ENCODE measurements around the gene CACNG7. TPM values are rescaled to one million over a fixed set of nuclear protein-coding genes. Genes with fewer than 3 reads are reported as not detected.

The CACNG7 gene
- total RNA-seq, 4 donors from 2014 or later = 1.0 TPM; not detected in 3

- Histone ChIP-seq H3K4me1 (peaks cover 0 to 11% of the 10 kb centered on the region in 2 donors), H3K4me3 (no peak overlapping the region), H3K36me3 (no peaks in the 10 kb centered on the region), H3K27ac (no peak overlapping the region), H3K9me3 (no peaks in the 10 kb centered on the region), H3K27me3 (peaks cover 4 to 36% of the 10 kb centered on the region in 2 donors)
- TF ChIP-seq CTCF (IDR thresholded peaks at IDR 0.05) = no peak
- no peak for TF ChIP-seq POLR2A (IDR thresholded peaks at IDR 0.05)
- intact Hi-C loops (cut with DNase I; ENCODE audit: low total_unique reads) = no loop called here
- no peak for DNase-seq
These were observed 72.4 kb downstream of the CACNG7 start for GRCh38 chr19:53981376-53981951.

- no peak overlapping the region for H3K4me3 ChIP-seq
- H3K9me3 ChIP-seq = no peaks in the 10 kb centered on the region
- intact Hi-C loops (cut with DNase I; ENCODE audit: low total_unique reads) = no loop called here
- H3K36me3 ChIP-seq = no peaks in the 10 kb centered on the region
- DNase-seq = no peak
- peaks cover 4 to 36% of the 10 kb centered on the region in 2 donors for H3K27me3 ChIP-seq
- no peak for TF ChIP-seq POLR2A (IDR thresholded peaks at IDR 0.05)
- no peak for TF ChIP-seq CTCF (IDR thresholded peaks at IDR 0.05)
- H3K4me1 ChIP-seq = peaks cover 0 to 11% of the 10 kb centered on the region in 2 donors
- H3K27ac ChIP-seq = peak overlapping the region in 1 of 2 donors; percentile 1
These were observed 72.9 kb downstream of the CACNG7 start for GRCh38 chr19:53982001-53982451.

- Histone ChIP-seq H3K36me3 (no peaks in the 10 kb centered on the region), H3K4me1 (peaks cover 0 to 11% of the 10 kb centered on the region in 2 donors), H3K27ac (no peak overlapping the region), H3K27me3 (peaks cover 4 to 35% of the 10 kb centered on the region in 2 donors), H3K4me3 (no peak overlapping the region), H3K9me3 (no peaks in the 10 kb centered on the region)
- peak; percentile 22 to 27 for DNase-seq
- intact Hi-C loops (cut with DNase I; ENCODE audit: low total_unique reads) = no loop called here
- no peak for TF ChIP-seq POLR2A (IDR thresholded peaks at IDR 0.05)
- no peak for TF ChIP-seq CTCF (IDR thresholded peaks at IDR 0.05)
These were observed 73.5 kb downstream of the CACNG7 start for GRCh38 chr19:53982611-53983010.

- DNase-seq = no peak
- H3K4me1 ChIP-seq = peaks cover 0 to 11% of the 10 kb centered on the region in 2 donors
- no peaks in the 10 kb centered on the region for H3K9me3 ChIP-seq
- H3K36me3 ChIP-seq = no peaks in the 10 kb centered on the region
- TF ChIP-seq POLR2A (IDR thresholded peaks at IDR 0.05) (no peak), CTCF (IDR thresholded peaks at IDR 0.05) (no peak)
- peaks cover 4 to 26% of the 10 kb centered on the region in 2 donors for H3K27me3 ChIP-seq
- no peak overlapping the region for H3K27ac ChIP-seq
- intact Hi-C loops (cut with DNase I; ENCODE audit: low total_unique reads) = no loop called here
- H3K4me3 ChIP-seq = no peak overlapping the region
These were observed 74.6 kb downstream of the CACNG7 start for GRCh38 chr19:53983457-53984289.

GRCh38 chr19:53985863-53986262 is 76.8 kb downstream of the CACNG7 start:
- TF ChIP-seq CTCF (IDR thresholded peaks at IDR 0.05) (no peak), POLR2A (IDR thresholded peaks at IDR 0.05) (no peak)
- no peak for DNase-seq
- peaks cover 0 to 4% of the 10 kb centered on the region in 2 donors for H3K4me1 ChIP-seq
- H3K9me3 ChIP-seq = no peaks in the 10 kb centered on the region
- no peak overlapping the region for H3K27ac ChIP-seq
- H3K4me3 ChIP-seq = no peak overlapping the region
- H3K27me3 ChIP-seq = peaks cover 4 to 7% of the 10 kb centered on the region in 2 donors
- H3K36me3 ChIP-seq = no peaks in the 10 kb centered on the region
- intact Hi-C loops (cut with DNase I; ENCODE audit: low total_unique reads) = no loop called here
